B cell (primary cell): ENCODE measurements around the gene LRIF1.
"Not testable (repeated sequence)": the region's sequence is repeated elsewhere in the genome, so short reads cannot be mapped to it uniquely, and the experiment has no call there.

Experiments
- CTCF ChIP-seq: fragments of 200-600 bp; IDR thresholded peaks from one replicate; pipeline ENCODE4 v1.8.0; 2022; ENCODE audit warnings: antibody characterized with exemption, mild to moderate bottlenecking
- EZH2 ChIP-seq: IDR thresholded peaks from 2 replicates; pipeline ENCODE4 v1.6.1; 2012; ENCODE audit warnings: borderline replicate concordance, low read depth, mild to moderate bottlenecking, moderate library complexity, low read length; ENCODE audit not compliant: insufficient read depth, poor library complexity, severe bottlenecking

- not testable (repeated sequence) for TF ChIP-seq CTCF, EZH2
Observed at GRCh38 chr1:110931097-110931496, 32.6 kb downstream of the LRIF1 start.
